Measurements from ENCODE around the gene RAB30. TPM values are rescaled to one million over a fixed set of nuclear protein-coding genes. Genes with fewer than 3 reads are reported as not detected.

The RAB30 gene
- total and polyA plus RNA-seq, 9 of the 15 experiments (the other 6 are each of a cell fraction or from before 2014, with no cell fraction given), result 0.29 to 1.3 (median 1.0) TPM

DNA sequence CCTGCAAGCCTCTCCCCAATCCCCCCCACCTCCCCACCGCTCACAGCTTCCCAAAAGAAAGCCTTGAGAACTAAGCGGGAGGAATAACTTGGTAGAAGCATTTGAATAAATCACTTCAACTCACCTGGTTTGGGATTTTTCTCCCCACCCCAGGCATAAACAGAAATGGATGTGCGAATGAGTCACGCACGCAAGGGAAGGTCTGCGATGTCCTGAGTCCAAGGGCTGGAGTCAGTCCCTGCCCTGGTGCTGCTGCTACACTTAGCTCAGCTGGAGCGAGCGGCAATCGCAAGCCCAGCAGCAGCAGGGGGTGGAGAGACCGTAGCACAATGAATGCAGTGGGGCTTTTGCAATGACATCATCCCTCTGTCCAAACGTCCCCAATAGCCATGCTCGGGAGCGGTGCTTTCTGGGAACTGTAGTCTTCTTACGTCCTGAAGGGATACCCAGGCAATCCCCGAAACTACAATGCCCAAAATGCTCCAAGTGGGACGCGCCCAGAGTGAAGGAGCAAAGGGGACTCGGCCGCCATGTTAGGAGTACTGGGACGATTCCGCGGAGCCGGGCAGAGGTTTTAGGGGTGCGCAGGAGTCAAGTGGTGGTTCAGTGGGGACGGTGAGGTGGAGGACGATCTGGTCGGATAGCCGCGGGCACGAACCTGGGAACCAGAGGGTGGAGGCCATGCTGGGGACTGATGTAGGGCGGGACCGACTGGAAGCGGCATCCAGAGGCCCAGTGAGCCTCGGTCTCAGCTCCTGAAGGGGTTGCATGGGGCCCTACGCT, at the start of gene RAB30 (continued):
- TF ChIP-seq CHD4 (IDR thresholded peaks at IDR 0.05; ENCODE audit: insufficient read depth, insufficient replicate concordance, low read depth, low read length, poor library complexity, severe bottlenecking) (no peak), HNRNPLL (IDR thresholded peaks at IDR 0.05; ENCODE audit: low read depth, low read length, poor library complexity, severe bottlenecking) (peak; percentile 54), POLR2B (IDR thresholded peaks at IDR 0.05; ENCODE audit: low read depth, partially characterized antibody) (peak; percentile 96), EHMT2 (IDR thresholded peaks at IDR 0.05) (peak; percentile 56; the same call in 1 of the 2 replicates), RB1 (IDR thresholded peaks at IDR 0.05; ENCODE audit: low read depth) (peak; percentile 60; the same call in 1 of the 2 replicates), KLF6 (CRISPR knock-in tag; IDR thresholded peaks at IDR 0.05; ENCODE audit: borderline replicate concordance) (peak; percentile 47; the same call in 1 of the 2 replicates), ZNF324 (CRISPR knock-in tag; IDR thresholded peaks at IDR 0.05) (no peak), HNRNPL (IDR thresholded peaks at IDR 0.05; ENCODE audit: low read depth, low read length) (no peak), HMG20B (CRISPR knock-in tag; IDR thresholded peaks at IDR 0.05) (no peak), IRF2 (CRISPR knock-in tag; IDR thresholded peaks at IDR 0.05) (no peak), GABPB1 (CRISPR knock-in tag; IDR thresholded peaks at IDR 0.05) (peak; percentile 70), POLR2H (tag; IDR thresholded peaks at IDR 0.05; ENCODE audit: low read depth) (peak; percentile 85), CBX1 (IDR thresholded peaks at IDR 0.05; ENCODE audit: low read depth) (no peak), HOXB6 (CRISPR knock-in tag; IDR thresholded peaks at IDR 0.05; ENCODE audit: borderline replicate concordance) (peak; percentile 19; the same call in 1 of the 2 replicates), ZNF217 (CRISPR knock-in tag; IDR thresholded peaks at IDR 0.05) (no peak), ZNF586 (CRISPR knock-in tag; conservative IDR thresholded peaks at IDR 0.05) (no peak), ZNF717 (CRISPR knock-in tag; IDR thresholded peaks at IDR 0.05) (no peak), KLF13 (tag; IDR thresholded peaks at IDR 0.05; ENCODE audit: borderline replicate concordance, low read depth) (no peak), COPS2 (conservative IDR thresholded peaks at IDR 0.05) (no peak), ZNF124 (CRISPR knock-in tag; IDR thresholded peaks at IDR 0.05) (no peak)
- TF ChIP-seq, protein P1, sequence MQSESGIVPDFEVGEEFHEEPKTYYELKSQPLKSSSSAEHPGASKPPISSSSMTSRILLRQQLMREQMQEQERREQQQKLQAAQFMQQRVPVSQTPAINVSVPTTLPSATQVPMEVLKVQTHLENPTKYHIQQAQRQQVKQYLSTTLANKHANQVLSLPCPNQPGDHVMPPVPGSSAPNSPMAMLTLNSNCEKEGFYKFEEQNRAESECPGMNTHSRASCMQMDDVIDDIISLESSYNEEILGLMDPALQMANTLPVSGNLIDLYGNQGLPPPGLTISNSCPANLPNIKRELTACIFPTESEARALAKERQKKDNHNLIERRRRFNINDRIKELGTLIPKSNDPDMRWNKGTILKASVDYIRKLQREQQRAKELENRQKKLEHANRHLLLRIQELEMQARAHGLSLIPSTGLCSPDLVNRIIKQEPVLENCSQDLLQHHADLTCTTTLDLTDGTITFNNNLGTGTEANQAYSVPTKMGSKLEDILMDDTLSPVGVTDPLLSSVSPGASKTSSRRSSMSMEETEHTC (IDR thresholded peaks at IDR 0.05), result no peak
- TF ChIP-seq, protein P2, sequence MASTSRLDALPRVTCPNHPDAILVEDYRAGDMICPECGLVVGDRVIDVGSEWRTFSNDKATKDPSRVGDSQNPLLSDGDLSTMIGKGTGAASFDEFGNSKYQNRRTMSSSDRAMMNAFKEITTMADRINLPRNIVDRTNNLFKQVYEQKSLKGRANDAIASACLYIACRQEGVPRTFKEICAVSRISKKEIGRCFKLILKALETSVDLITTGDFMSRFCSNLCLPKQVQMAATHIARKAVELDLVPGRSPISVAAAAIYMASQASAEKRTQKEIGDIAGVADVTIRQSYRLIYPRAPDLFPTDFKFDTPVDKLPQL (IDR thresholded peaks at IDR 0.05; ENCODE audit: extremely low read depth, insufficient read length), result no peak
- TF ChIP-seq, protein P3, sequence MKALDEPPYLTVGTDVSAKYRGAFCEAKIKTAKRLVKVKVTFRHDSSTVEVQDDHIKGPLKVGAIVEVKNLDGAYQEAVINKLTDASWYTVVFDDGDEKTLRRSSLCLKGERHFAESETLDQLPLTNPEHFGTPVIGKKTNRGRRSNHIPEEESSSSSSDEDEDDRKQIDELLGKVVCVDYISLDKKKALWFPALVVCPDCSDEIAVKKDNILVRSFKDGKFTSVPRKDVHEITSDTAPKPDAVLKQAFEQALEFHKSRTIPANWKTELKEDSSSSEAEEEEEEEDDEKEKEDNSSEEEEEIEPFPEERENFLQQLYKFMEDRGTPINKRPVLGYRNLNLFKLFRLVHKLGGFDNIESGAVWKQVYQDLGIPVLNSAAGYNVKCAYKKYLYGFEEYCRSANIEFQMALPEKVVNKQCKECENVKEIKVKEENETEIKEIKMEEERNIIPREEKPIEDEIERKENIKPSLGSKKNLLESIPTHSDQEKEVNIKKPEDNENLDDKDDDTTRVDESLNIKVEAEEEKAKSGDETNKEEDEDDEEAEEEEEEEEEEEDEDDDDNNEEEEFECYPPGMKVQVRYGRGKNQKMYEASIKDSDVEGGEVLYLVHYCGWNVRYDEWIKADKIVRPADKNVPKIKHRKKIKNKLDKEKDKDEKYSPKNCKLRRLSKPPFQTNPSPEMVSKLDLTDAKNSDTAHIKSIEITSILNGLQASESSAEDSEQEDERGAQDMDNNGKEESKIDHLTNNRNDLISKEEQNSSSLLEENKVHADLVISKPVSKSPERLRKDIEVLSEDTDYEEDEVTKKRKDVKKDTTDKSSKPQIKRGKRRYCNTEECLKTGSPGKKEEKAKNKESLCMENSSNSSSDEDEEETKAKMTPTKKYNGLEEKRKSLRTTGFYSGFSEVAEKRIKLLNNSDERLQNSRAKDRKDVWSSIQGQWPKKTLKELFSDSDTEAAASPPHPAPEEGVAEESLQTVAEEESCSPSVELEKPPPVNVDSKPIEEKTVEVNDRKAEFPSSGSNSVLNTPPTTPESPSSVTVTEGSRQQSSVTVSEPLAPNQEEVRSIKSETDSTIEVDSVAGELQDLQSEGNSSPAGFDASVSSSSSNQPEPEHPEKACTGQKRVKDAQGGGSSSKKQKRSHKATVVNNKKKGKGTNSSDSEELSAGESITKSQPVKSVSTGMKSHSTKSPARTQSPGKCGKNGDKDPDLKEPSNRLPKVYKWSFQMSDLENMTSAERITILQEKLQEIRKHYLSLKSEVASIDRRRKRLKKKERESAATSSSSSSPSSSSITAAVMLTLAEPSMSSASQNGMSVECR (CRISPR knock-in tag; IDR thresholded peaks at IDR 0.05), result peak; percentile 59; the same call in 1 of the 2 replicates
